SW 1271 (cell line): ENCODE data around the gene SORL1.
"Not testable (repeated sequence)": the region's sequence is repeated elsewhere in the genome, so short reads cannot be mapped to it uniquely, and the experiment has no call there.

Experiments
- DNase-seq, 2 experiments: peaks; one replicate each; lab custom pipeline; 2025; lab: John Stamatoyannopoulos, UW

SORL1 gene

DNA sequence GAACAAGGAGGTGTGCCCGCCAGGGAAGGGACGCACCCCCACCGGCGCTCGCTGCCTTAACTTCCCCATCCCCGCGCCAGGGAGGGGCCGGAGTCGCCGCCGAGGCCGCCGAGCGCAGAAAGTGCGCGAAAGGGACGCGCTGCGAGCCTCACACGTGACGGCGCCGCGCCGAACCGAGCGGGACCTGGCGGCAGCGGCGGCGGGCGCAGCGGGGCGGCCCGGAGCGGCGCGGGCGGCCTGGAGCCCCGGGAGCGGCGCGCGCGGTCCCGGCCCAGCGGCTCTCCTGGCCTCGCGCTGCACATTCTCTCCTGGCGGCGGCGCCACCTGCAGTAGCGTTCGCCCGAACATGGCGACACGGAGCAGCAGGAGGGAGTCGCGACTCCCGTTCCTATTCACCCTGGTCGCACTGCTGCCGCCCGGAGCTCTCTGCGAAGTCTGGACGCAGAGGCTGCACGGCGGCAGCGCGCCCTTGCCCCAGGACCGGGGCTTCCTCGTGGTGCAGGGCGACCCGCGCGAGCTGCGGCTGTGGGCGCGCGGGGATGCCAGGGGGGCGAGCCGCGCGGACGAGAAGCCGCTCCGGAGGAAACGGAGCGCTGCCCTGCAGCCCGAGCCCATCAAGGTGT lies at the start of gene SORL1:
Gene SORL1, plus strand, starts transcription at position 329 of the 623 bp plus-strand sequence. Its CDS starts 18 bp downstream, at position 347.
- peak in 1 of 2 experiments; percentile 33 for DNase-seq

GRCh38 chr11:121405646-121406045 lies 46.5 kb upstream of the SORL1 start:
- no peak for DNase-seq

DNA sequence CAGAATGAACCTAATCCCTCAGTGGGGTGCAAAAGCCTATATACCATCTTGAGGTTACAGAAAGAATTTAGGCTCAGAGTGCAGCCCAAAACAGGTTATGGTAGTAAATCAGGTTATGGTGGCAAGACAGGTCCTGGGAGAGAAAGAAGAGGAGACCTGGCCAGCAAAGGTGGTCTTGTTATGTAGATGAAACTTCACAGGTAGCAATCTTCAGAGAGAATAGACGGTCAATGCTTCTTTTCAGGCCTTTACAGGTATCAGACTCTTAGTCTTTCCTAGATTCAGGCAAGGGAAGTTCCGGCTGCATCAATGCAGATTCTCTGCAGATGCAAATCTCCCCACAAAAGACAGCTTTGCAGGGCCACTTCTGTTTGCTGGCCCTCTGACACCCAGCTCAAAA lies 45.8 kb upstream of the SORL1 start:
- DNase-seq = no peak

DNA sequence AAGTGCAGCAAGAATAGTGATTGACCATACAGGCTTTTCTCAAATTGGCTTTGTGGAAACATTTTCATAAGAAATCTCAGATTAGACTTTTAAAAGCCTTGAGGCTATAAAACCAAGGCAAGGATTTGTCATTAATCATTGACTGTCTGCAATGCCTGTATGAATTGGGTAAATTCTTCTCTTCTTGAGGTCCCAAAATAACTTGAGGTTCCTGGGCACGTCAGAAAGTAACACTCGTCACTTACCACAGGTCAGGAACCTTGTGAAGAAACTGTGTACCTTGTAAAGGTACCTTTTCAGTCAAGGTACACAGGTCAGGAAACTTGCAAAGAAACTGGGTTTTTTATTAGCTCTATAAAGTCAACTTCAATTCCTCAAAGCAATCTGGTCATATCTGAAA lies 43.3 kb upstream of the SORL1 start:
- no peak for DNase-seq

DNA sequence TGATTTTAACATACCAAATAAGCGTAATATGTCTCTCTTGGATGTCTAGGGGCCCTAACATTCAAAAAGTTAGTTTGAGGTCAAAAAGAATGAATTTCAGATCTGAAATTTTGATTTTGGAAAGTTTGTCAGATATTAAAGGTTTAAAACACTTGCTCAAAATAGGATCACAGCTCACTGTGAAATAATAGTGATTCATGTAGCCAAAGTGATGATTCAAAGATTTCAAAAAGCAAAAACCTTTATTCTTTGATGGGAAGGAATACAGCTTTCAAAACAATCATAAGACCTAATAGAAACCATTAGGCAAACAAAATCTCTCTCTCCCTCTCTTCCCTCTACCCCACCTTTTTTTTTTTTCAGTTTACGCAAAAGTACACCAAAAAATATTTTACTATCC lies 42.1 kb upstream of the SORL1 start:
- not testable (repeated sequence) for DNase-seq

DNA sequence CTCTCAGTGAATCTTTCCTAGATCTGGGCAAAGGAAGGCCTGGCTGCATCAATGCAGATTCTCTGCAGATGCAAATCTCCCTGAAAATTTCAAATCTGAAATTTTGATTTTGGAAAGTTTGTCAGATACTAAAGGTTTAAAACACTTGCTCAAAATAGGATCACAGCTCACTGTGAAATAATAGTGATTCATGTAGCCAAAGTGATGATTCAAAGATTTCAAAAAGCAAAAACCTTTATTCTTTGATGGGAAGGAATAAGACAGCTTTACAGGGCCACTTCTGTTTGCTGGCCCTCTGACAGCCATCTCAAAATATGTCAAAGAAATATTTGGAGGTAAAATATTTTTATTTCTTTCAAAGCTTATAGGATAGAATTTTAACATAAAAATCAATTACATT lies 40.8 kb upstream of the SORL1 start:
- not testable (repeated sequence) for DNase-seq

DNA sequence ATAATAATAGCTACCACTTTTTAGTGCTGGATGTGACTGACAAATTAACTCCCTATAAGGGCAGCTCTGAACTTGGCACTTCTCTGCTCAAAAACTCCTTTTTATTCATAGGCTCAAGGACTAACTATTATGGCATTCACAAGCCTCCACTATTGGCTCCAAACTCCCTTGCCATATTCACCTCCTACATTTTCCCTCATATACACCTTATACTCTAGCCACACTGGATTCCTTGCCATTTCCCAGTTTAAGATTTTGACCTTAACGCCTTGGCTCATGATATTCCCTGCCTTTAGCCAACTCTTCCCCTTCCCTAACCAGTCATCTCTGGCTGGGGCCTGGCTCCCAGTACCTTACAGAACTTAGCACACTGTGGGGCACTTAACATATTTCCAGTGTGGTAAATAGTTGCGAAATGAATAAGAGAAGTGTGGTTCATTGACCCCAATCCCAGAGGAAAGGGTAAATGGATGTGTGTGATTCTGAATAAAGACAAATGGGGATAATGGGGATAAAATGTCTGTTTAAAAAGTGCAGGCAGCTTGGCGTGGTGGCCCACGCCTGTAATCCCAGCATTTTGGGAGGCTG lies 40.0 kb upstream of the SORL1 start:
- no peak for DNase-seq

DNA sequence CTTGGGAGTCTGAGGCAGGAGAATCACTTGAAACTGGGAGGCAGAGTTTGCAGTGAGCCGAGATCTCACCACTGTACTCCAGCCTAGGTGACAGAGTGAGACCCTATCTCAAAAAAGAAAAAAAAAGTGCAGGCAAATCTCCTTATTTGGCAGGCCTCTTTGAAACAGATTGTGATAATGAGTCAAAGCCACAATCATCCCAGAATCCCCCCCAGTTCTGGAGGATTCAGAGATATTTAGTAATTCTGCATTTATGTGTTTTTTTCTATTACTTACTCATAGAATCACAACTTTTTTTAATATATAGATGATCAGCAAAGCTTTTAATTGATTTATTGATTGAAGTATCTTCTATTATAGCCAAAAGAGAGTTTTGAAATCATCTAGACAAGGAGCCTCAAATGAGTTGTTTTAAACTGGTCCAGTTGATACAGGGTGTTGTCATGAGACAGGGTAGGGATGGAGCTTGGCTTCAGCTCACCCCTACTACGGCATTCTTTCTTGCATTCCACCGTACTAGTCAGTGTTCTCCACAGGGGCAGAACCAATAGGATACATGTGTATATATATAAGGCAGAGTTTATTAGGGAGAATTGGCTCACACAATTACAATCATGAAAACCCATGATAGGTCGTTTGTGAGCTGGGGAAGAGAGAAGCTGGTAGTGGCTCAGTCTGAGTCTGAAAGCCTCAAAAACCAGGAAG lies 39.3 kb upstream of the SORL1 start:
- DNase-seq = no peak

DNA sequence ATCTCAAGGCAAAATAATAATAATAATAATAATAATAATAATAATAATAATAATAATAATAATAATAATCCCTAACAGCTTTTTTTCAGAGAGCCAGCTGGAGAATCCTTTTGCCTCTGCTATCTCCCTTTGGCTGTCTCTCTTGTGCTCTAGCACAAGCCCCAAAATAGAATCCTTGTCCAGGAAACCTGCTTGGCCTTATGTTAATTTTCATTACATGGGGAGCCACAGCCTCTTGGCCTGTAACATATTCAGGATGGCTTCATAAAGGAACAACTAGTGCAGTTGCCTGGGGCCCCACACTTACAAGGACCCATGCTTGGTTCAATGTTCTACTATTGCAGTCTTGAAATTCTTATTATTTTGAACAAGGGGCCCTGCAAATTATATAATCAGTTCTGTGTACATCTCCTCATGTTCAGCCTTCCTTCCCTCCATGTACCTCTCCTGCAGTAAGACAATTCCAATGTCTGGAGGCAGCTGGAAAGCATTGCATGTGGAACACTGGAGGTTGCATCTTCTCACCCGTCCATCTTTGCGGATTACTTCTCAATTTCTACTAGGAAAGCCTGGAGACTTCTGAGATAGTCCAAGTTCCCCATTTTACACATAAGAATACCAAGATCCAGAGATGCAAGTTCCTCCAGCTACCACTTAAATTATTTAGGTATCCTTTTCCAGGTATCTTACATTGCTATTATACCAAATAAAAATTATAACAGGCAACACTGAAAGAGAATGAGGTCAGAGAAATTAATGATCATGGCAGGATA lies 37.8 kb upstream of the SORL1 start:
- no peak for DNase-seq

GRCh38 chr11:121415856-121416255 lies 36.3 kb upstream of the SORL1 start:
- DNase-seq = no peak

DNA sequence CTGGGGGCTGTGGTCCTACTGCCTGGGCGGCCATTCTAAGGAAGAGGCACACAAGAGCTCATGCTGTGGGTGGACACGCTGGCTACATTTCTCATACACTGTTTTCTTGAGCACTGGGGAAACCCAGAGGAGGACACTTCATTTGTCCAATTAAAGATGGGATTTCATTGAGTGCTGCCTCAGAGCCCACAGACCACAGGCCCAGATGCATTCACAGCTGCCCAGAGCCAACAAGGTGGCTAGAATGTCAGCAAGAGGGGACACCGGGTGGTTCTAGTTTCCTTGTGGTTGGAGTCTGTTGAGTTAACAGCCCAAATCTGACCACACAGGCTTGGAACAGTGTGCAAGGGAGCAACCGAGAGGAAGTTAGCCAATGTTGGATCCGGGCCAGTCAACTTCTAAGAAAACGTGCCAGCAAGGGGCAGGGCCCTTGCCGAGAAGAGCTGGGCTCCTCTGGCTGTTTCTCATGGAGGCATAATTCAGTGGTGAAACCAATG lies 35.0 kb upstream of the SORL1 start:
- DNase-seq = no peak

DNA sequence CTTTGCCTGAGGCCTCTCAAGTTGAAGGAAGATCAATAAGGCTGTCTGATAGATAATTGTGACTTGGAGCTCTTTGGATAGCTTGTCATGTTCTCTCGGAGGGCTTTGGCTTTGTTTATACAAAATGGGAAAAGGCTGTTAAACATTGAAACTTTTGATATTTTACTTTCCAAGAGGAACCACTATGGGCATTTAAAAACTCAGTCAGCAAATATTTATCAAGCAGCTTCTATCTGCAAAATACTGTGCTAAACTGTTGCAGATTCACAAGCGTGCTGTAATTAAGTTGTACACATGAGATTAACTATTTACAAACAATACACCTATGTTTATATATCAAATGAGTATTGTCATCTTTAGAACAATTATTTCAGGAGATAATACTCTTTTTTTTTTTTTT lies 34.5 kb upstream of the SORL1 start:
- no peak for DNase-seq

GRCh38 chr11:121418625-121419114 lies 33.4 kb upstream of the SORL1 start:
- DNase-seq = no peak

DNA sequence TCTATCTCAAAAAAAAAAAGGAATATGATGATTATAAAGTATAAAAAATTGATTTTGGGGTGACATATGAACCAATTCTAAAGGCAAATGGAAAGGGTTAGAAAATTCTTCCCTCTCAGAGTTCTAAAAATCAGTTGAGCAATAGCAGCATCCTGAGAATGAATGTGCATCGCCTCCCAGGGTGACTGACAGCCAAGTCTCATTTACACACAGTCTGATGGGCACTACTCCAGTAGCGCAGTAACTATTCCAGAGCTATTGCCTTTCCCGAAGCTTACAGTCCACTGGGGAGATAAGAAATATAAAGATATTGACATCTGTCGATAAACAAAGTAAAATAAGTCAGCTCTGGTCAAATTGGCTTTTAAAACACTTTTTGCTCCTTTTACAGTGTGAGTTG lies 32.3 kb upstream of the SORL1 start:
- no peak for DNase-seq

GRCh38 chr11:121420398-121420797 lies 31.7 kb upstream of the SORL1 start:
- DNase-seq = no peak

DNA sequence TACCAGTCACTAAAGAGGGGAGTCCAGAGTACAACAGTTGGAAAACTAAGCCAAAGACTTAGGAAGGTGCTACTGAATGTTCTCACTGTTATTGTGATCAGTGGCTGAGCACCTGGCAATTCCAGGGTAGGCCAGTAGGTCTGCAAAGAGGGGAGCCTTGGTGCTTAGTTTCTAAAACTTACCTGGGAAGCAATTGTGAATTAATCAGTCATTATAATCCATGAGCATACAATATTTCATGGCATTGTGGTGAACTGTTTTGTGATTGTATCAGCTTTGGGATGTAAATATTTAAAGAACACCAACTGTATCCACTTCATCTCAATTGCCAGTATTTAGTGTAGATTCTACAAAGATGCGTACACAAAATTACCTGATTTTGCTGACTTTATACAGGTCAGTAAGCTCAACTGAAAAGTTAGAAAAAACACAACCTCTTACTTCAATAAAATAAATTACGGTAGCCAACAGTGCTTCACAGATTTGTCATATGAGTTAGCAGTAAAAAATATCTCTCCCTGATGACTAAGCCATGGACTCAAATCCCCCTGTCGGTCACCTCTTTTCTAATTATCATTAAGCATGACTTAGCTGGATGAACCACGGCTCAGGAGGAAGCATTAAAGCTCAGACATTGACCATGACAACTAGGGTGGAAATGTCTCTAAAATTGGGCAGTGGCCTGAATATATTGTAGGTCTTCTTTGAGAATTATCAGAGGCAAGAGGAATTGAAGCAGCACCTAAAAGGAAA lies 30.8 kb upstream of the SORL1 start:
- DNase-seq = no peak

GRCh38 chr11:121422675-121423074 lies 29.4 kb upstream of the SORL1 start:
- DNase-seq = no peak

GRCh38 chr11:121425828-121426227 lies 26.3 kb upstream of the SORL1 start:
- DNase-seq = no peak

DNA sequence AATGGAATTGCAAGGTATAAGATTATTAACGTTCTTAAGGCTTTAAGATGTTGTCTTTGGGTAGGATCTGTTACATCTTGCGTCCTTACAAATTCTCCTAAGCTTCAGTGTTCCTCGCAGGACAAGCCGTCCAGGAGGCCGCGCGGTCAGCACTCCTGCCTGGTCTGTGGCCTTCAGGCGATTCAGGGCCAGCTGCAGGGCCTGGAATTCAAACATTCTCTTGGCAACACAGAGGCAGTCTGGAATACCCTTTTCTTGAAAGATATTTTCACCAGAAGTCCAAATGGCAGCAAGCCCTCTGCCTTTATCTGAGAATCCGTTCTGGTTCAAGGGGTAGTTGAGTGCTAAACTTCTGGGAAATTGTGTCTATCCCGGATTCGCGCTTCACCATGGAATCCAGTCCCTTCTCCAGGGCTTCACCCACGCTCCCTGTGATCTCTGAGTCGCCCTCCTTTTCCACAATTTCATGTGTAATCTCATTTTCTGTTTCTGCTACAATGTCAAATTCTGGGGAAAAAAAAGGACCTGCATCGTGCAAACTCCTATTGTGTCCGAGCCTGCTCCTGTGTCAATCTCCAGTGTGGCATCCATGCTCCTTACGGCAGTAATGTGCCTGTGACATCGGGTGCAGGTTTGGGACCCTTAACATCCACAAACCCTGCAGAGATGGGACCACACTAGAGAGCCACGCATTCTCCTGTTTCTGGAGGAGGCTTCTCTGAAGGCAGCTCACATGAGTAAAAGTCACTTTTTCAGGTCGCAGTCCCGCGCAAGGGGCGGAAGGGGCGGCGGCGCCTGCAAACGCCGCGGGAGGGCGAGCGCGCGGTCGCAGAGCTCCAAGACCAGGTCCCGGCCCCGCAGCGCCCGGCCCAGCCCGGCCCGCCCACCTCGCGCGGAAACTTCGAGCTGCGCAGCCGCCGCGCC lies 25.4 kb upstream of the SORL1 start:
- DNase-seq = no peak

DNA sequence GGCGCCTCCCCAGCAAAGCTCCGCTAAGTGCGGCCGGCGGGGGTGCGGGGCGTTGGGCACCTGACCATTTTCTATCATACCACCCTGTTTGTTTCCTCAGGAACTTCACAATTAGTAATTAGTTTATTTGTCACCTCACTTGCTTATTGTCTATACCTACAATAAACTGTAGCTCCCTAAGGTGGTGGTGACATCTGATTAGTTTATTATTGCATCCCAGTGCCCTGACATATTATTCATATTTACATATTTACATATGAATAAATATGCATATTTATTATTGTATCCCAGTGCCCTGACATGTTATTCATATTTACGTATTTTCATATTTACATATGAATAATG lies 24.7 kb upstream of the SORL1 start:
- DNase-seq = no peak

DNA sequence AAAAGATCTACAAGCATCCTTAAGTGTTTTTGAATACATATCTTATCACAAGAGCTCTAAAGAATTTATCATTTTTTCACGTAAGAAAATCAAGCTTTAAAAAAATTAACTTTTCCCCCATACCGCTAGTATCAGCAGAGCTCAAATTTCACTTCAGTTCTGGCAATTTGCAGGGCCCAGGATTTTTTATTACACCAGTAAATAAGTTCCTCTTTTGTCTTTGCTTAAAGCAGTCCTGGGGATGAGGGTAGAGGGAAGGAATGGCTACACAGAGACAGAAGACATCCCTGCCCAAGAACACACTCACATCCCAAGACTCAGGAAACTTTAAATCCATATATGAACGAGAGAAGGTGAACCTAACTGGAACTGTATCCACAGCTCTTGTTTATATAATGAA lies 22.6 kb upstream of the SORL1 start:
- no peak for DNase-seq
